Activated naive CD8-positive, alpha-beta T cell treated with anti-CD3 and anti-CD28 coated beads, Interleukin-2, amount 50 U/mL, for 16 hours (primary cell): Measurements from ENCODE around the gene EFL1.

Experiments
- DNase-seq: peaks from one replicate; pipeline ENCODE4 v3.0.0-alpha.2; 2020; ENCODE audit warnings: low read depth, low spot score

Gene EFL1

GRCh38 chr15:82081914-82082762 is 180.4 kb downstream of the EFL1 start:
- no peak for DNase-seq

GRCh38 chr15:82080774-82081173 is 181.8 kb downstream of the EFL1 start:
- no peak for DNase-seq
